Transverse colon (tissue), 4 donors: ENCODE data around the gene ZNF81.
"Not testable (repeated sequence)": the region's sequence is repeated elsewhere in the genome, so short reads cannot be mapped to it uniquely, and the experiment has no call there.

ENCODE experiments used
- POLR2AphosphoS5 ChIP-seq, 3 donors: sonication (generic); formaldehyde crosslinking; IDR thresholded peaks; one replicate each; pipeline ENCODE4 v1.6.1; 2016; ENCODE audit warnings: antibody characterized with exemption in 3 of 3
- TF ChIP-seq, protein P1 (sequence below), 5 experiments: fragments of 200-600 bp in 3 of 5; fragments of 450-650 bp in 2 of 5; sonication (generic) in 3 of 5; IDR thresholded peaks; 1 replicate in 2 of 5; 2 replicates in 3 of 5; pipeline ENCODE4 v1.5.1; 2016 to 2017; ENCODE audit warnings: antibody characterized with exemption in 5 of 5, inconsistent platforms in 3 of 5, mild to moderate bottlenecking in 2 of 5, moderate library complexity in 1 of 5

DNA sequence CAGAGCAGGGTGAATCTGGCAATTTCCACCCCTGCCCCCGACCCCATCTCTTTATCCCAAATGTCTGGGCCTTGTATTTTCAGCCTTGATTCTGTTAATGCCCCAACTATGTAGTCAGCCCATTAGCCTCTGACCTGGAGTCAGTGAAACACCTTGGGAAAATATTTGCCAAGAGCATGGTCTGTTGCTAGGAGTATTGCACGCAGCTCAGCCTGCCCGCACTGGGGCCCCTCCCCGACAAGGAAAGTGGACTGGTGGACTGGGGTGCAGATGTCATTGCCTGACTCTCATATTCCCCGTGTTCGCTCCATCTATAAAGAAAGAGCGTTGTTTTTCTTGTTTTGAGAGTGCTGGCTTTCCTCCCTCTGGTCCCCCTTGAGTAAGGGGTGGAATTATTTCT lies 118.6 kb downstream of the ZNF81 start:
- TF ChIP-seq, protein P1, sequence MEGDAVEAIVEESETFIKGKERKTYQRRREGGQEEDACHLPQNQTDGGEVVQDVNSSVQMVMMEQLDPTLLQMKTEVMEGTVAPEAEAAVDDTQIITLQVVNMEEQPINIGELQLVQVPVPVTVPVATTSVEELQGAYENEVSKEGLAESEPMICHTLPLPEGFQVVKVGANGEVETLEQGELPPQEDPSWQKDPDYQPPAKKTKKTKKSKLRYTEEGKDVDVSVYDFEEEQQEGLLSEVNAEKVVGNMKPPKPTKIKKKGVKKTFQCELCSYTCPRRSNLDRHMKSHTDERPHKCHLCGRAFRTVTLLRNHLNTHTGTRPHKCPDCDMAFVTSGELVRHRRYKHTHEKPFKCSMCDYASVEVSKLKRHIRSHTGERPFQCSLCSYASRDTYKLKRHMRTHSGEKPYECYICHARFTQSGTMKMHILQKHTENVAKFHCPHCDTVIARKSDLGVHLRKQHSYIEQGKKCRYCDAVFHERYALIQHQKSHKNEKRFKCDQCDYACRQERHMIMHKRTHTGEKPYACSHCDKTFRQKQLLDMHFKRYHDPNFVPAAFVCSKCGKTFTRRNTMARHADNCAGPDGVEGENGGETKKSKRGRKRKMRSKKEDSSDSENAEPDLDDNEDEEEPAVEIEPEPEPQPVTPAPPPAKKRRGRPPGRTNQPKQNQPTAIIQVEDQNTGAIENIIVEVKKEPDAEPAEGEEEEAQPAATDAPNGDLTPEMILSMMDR (IDR thresholded peaks at IDR 0.05): not testable (repeated sequence)
- not testable (repeated sequence) for TF ChIP-seq POLR2AphosphoS5 (IDR thresholded peaks at IDR 0.05)
